ENCODE data around the gene MAP4K3.

GRCh38 chr2:39227628-39228412, 209.3 kb downstream of the MAP4K3 start:
- TF ChIP-seq CTCF (IDR thresholded peaks at IDR 0.05) = peak in 5 of 7 experiments; percentile 49 to 87 (median 81)
- peak in 1 of 3 donors; percentile 41 for TF ChIP-seq POLR2AphosphoS5 (IDR thresholded peaks at IDR 0.05)
